Fibroblast of lung (primary cell): ENCODE measurements around the gene FADD. TPM values are rescaled to one million over a fixed set of nuclear protein-coding genes. Genes with fewer than 3 reads are reported as not detected.
A peak's percentile ranks its signal among the peaks of the same experiment; 100 is the strongest.

ENCODE experiments used
- DNase-seq, 2 donors: peaks; one replicate each; pipeline versions ENCODE4 v3.0.0 to v3.0.0-alpha.2; 2010; ENCODE audit warnings: low read depth in 2 of 2
- H2AFZ ChIP-seq: 2 replicates; pipeline ENCODE4 v1.5.1; 2012; ENCODE audit warnings: low read length, control low read depth, inconsistent platforms
- H3K27ac ChIP-seq: 2 replicates; pipeline ENCODE4 v1.5.1; 2011; ENCODE audit warnings: low read length, control low read depth; ENCODE audit not compliant: insufficient read depth
- H3K27me3 ChIP-seq: 2 replicates; pipeline ENCODE4 v1.5.1; 2011; ENCODE audit warnings: mild to moderate bottlenecking, low read length; ENCODE audit not compliant: control insufficient read depth, insufficient read depth
- H3K36me3 ChIP-seq: 2 replicates; pipeline ENCODE4 v1.5.1; 2011; ENCODE audit warnings: low read length; ENCODE audit not compliant: control insufficient read depth, insufficient read depth
- H3K4me1 ChIP-seq: 2 replicates; pipeline ENCODE4 v1.5.1; 2011; ENCODE audit warnings: low read length; ENCODE audit not compliant: control insufficient read depth, insufficient read depth; ENCODE audit errors: extremely low read depth
- H3K4me2 ChIP-seq: 2 replicates; pipeline ENCODE4 v1.5.1; 2011; ENCODE audit warnings: low read length, control low read depth; ENCODE audit not compliant: insufficient read depth; ENCODE audit errors: extremely low read depth
- H3K4me3 ChIP-seq, 4 experiments: fragments of 200-600 bp in 1 of 4; sonication (generic) in 1 of 4; replicated peaks in 1 of 4; 2 replicates each; pipeline ENCODE4 v1.5.1; 2011 to 2016; ENCODE audit warnings: low read length in 4 of 4, low read depth in 3 of 4, mild to moderate bottlenecking in 3 of 4, control low read depth in 2 of 4, inconsistent platforms in 1 of 4, mixed read lengths in 1 of 4; ENCODE audit not compliant: insufficient read depth in 1 of 4; ENCODE audit errors: control extremely low read depth in 1 of 4
- H3K79me2 ChIP-seq: 2 replicates; pipeline ENCODE4 v1.5.1; 2012; ENCODE audit warnings: mild to moderate bottlenecking, low read length, inconsistent platforms; ENCODE audit not compliant: control insufficient read depth, insufficient read depth
- H3K9ac ChIP-seq: 2 replicates; pipeline ENCODE4 v1.5.1; 2011; ENCODE audit warnings: mild to moderate bottlenecking, low read length, control low read depth; ENCODE audit not compliant: insufficient read depth
- H3K9me3 ChIP-seq: 2 replicates; pipeline ENCODE4 v1.5.1; 2012; ENCODE audit warnings: low read depth, low read length; ENCODE audit not compliant: control insufficient read depth, insufficient read depth
- H4K20me1 ChIP-seq: 2 replicates; pipeline ENCODE4 v1.5.1; 2011; ENCODE audit warnings: low read length; ENCODE audit not compliant: control insufficient read depth, insufficient read depth; ENCODE audit errors: extremely low read depth
- CTCF ChIP-seq, 2 donors: IDR thresholded peaks in 1 of 2; conservative IDR thresholded peaks in 1 of 2; 1 replicate in 1 of 2; 2 replicates in 1 of 2; pipeline ENCODE4 v1.5.1; 2011 to 2012; ENCODE audit warnings: low read length in 2 of 2, control low read depth in 1 of 2, inconsistent platforms in 1 of 2, low read depth in 1 of 2, mild to moderate bottlenecking in 1 of 2
- EZH2 ChIP-seq: IDR thresholded peaks from 2 replicates; pipeline ENCODE4 v1.5.1; 2012; ENCODE audit warnings: low read length, control low read depth, mild to moderate bottlenecking; ENCODE audit errors: missing control alignments
- polyA plus RNA-seq, 2 donors: library from polyadenylated mRNA; depleted of rRNA in 1 of 2; stranded (reverse) in 1 of 2; unstranded in 1 of 2; fragments of >200 nt; gene quantifications; 2 replicates each; pipeline ENCODE4 v1.2.1, GENCODE V29; 2011 to 2012; ENCODE audit warnings: missing spikeins in 1 of 2
- total RNA-seq: library from RNA; depleted of rRNA; stranded (reverse); fragments of >200 nt; gene quantifications from 2 replicates; pipeline ENCODE4 v1.2.1, GENCODE V29; 2014

Gene FADD
- total and polyA plus RNA-seq, 2 donors (not counting 1 experiment from before 2014, with no cell fraction given), result 26.3 to 32.0 TPM

- no peaks in the 10 kb centered on the region for H3K9me3 ChIP-seq
- no peak overlapping the region for H2AFZ ChIP-seq
- H3K27me3 ChIP-seq, result peaks cover 3% of the 10 kb centered on the region
- no peak overlapping the region for H3K4me3 ChIP-seq
- no peak overlapping the region for H3K9ac ChIP-seq
- H3K36me3 ChIP-seq, result no peaks in the 10 kb centered on the region
- H3K4me2 ChIP-seq, result no peak overlapping the region
- no peaks in the 10 kb centered on the region for H3K4me1 ChIP-seq
- TF ChIP-seq CTCF (conservative IDR thresholded peaks at IDR 0.05 in 1 of 2, IDR thresholded peaks at IDR 0.05 in 1 of 2; ENCODE audit: low read depth in 1 of 2, low read length in 2 of 2), result no peak
- TF ChIP-seq EZH2, result no peak
- no peak for DNase-seq
- no peaks in the 10 kb centered on the region for H3K79me2 ChIP-seq
- no peak overlapping the region for H3K27ac ChIP-seq
- no peaks in the 10 kb centered on the region for H4K20me1 ChIP-seq
Measured at GRCh38 chr11:70220136-70220535, 17.0 kb downstream of the FADD start.

GRCh38 chr11:70220920-70221319, 17.8 kb downstream of the FADD start:
- no peaks in the 10 kb centered on the region for H4K20me1 ChIP-seq
- H3K36me3 ChIP-seq, result no peaks in the 10 kb centered on the region
- no peaks in the 10 kb centered on the region for H3K79me2 ChIP-seq
- H3K9ac ChIP-seq, result no peak overlapping the region
- H3K4me1 ChIP-seq, result no peaks in the 10 kb centered on the region
- no peak overlapping the region for H2AFZ ChIP-seq
- TF ChIP-seq CTCF (conservative IDR thresholded peaks at IDR 0.05 in 1 of 2, IDR thresholded peaks at IDR 0.05 in 1 of 2; ENCODE audit: low read depth in 1 of 2, low read length in 2 of 2), result no peak
- no peak for TF ChIP-seq EZH2
- no peak overlapping the region for H3K4me3 ChIP-seq
- no peak overlapping the region for H3K4me2 ChIP-seq
- peaks cover 3% of the 10 kb centered on the region for H3K27me3 ChIP-seq
- H3K9me3 ChIP-seq, result no peaks in the 10 kb centered on the region
- H3K27ac ChIP-seq, result no peak overlapping the region
- peak in 1 of 2 donors; percentile 59 for DNase-seq

- Histone ChIP-seq H2AFZ (no peak overlapping the region), H3K79me2 (no peaks in the 10 kb centered on the region), H3K36me3 (no peaks in the 10 kb centered on the region), H3K4me3 (no peak overlapping the region), H3K4me1 (no peaks in the 10 kb centered on the region), H3K4me2 (no peak overlapping the region), H4K20me1 (no peaks in the 10 kb centered on the region), H3K9me3 (no peaks in the 10 kb centered on the region), H3K27me3 (no peaks in the 10 kb centered on the region), H3K9ac (no peak overlapping the region), H3K27ac (no peak overlapping the region)
- TF ChIP-seq EZH2 (no peak), CTCF (conservative IDR thresholded peaks at IDR 0.05 in 1 of 2, IDR thresholded peaks at IDR 0.05 in 1 of 2; ENCODE audit: low read depth in 1 of 2, low read length in 2 of 2) (no peak)
- peak in 1 of 2 donors; percentile 19 for DNase-seq
Measured at GRCh38 chr11:70225681-70226177, 22.6 kb downstream of the FADD start.
